HG03025 (cell line): ENCODE measurements around the gene RAB31.
"Not testable (repeated sequence)": the region's sequence is repeated elsewhere in the genome, so short reads cannot be mapped to it uniquely, and the experiment has no call there.

Source experiments
- ATAC-seq: cut with Tn5 transposase; IDR thresholded peaks from one replicate; pipeline ENCODE4 v1.9.1; 2021; ENCODE audit warnings: mild to moderate bottlenecking, moderate library complexity; ENCODE audit not compliant: unreplicated experiment, low FRiP score

Gene RAB31

GRCh38 chr18:9755615-9756014 is 47.5 kb downstream of the RAB31 start:
- no peak for ATAC-seq

- no peak for ATAC-seq
These were observed 48.3 kb downstream of the RAB31 start for GRCh38 chr18:9756271-9756932.

- no peak for ATAC-seq
These were observed 48.9 kb downstream of the RAB31 start for GRCh38 chr18:9756933-9757470.

- ATAC-seq, result no peak
These were observed 49.9 kb downstream of the RAB31 start for GRCh38 chr18:9757827-9758621.

- ATAC-seq, result no peak
These were observed 50.5 kb downstream of the RAB31 start for GRCh38 chr18:9758624-9759075.

GRCh38 chr18:9760641-9761040 is 52.5 kb downstream of the RAB31 start:
- ATAC-seq, result no peak

GRCh38 chr18:9762526-9762925 is 54.4 kb downstream of the RAB31 start:
- no peak for ATAC-seq

GRCh38 chr18:9763157-9763556 is 55.1 kb downstream of the RAB31 start:
- ATAC-seq, result no peak

GRCh38 chr18:9764011-9764481 is 55.9 kb downstream of the RAB31 start:
- no peak for ATAC-seq

- ATAC-seq, result no peak
These were observed 57.4 kb downstream of the RAB31 start for GRCh38 chr18:9765501-9765900.

- no peak for ATAC-seq
These were observed 58.0 kb downstream of the RAB31 start for GRCh38 chr18:9766076-9766481.

GRCh38 chr18:9766740-9767139 is 58.6 kb downstream of the RAB31 start:
- ATAC-seq, result no peak

- not testable (repeated sequence) for ATAC-seq
These were observed 60.1 kb downstream of the RAB31 start for GRCh38 chr18:9768071-9768691.

GRCh38 chr18:9770111-9770510 is 62.0 kb downstream of the RAB31 start:
- not testable (repeated sequence) for ATAC-seq

GRCh38 chr18:9771261-9771976 is 63.3 kb downstream of the RAB31 start:
- no peak for ATAC-seq

- ATAC-seq, result no peak
These were observed 64.0 kb downstream of the RAB31 start for GRCh38 chr18:9771977-9772660.

- ATAC-seq, result no peak
These were observed 65.0 kb downstream of the RAB31 start for GRCh38 chr18:9772847-9773677.

GRCh38 chr18:9774150-9774549 is 66.0 kb downstream of the RAB31 start:
- ATAC-seq, result no peak

- no peak for ATAC-seq
These were observed 67.1 kb downstream of the RAB31 start for GRCh38 chr18:9775178-9775577.
